Activated CD4-positive, alpha-beta T cell treated with anti-CD3 and anti-CD28 coated beads, Interleukin-10, Interleukin-2, amounts not matched to agents 100 ng/mL and 50 ng/mL, durations not matched to agents 16 hours and 8 hours (primary cell): ENCODE data around the gene TINCR.
A peak's percentile ranks its signal among the peaks of the same experiment; 100 is the strongest.
"Not testable (repeated sequence)": the region's sequence is repeated elsewhere in the genome, so short reads cannot be mapped to it uniquely, and the experiment has no call there.

Experiments
- DNase-seq: peaks from one replicate; pipeline ENCODE4 v3.0.0-alpha.2; 2020

Gene TINCR

DNA sequence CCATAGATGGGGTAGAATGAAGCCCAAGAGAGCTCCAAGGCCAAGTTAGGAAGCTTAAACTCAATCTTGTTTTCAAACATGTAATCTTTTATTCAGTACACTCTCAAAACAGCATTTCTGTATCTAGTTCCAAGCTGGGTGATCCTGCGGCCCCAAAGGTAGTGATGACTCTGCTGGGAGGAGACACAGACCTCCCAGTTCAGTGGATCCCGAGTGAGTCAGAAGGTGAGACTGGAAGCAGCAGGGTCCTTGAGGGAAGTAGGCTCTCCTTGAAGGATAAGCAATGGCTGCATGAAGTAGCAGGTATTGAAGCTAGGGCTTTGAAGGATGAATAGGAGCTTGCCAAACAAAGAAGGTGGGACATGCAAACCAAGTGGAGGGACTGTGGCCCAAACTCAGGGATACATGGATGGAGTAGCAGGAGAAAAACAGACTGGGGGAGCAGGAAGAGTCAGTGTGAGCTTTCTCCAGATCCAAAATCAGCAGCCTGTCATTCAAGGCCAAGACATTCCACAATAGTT lies 9.6 kb downstream of the TINCR start:
- DNase-seq: no peak

DNA sequence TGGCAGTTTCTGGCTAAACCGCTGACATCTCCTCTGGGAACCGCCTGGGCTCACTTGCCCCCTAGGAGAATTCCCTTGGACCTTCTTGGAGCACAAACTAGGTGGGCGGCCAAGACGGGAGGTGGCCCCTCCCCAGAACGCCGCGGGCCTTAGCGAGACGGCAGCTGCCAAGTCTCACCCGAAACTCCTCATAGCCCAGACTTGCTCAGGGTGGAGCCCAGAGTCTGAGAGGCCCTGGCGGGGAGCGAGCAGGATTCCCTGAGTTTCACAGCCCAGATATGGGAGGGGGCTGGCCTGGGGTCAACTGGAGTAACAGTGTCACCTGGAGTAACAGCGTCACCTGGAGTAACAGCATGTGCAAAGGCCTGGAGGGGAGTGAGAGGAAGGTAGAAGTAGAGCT lies 10.1 kb downstream of the TINCR start:
- no peak for DNase-seq

DNA sequence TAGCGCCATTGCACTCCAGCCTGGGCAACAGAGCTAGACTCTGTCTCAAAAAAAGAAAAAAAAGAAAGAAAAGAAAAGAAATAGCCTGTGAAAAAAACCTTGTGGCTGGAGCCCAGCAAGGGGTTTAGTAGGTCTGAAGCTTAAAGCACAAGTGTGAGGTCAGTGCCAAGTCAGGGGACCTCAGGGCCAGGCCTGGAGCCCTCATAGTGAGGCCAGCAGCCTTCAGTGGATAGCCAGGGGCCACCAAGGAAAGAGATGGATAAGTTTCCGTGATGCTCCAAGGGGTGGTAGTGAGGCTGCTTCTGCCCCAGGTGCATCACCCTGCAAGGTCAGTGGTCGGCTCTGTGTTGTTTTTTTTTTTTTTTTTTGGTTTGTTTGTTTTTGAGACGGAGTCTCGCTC lies 12.9 kb downstream of the TINCR start:
- no peak for DNase-seq

DNA sequence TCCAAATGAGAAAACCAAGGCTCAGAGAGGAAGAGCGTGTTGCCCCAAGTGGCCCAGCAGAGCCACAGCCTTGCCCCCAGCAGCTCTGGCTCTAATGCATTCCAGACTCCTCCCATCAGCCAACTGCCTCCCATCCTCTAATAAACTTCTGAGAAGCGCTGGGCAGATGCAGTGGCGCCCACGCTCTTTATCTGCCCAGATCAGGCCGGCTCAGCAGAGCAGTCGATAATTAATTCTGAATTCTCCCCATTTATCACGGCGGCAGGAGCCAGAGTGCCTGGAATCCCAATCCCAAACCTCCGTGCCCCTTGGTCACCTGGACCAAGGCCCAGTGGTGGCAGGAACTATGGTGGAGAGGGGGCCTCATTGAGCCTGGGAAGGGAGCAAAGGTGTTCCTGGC lies 13.9 kb downstream of the TINCR start:
- DNase-seq: no peak

DNA sequence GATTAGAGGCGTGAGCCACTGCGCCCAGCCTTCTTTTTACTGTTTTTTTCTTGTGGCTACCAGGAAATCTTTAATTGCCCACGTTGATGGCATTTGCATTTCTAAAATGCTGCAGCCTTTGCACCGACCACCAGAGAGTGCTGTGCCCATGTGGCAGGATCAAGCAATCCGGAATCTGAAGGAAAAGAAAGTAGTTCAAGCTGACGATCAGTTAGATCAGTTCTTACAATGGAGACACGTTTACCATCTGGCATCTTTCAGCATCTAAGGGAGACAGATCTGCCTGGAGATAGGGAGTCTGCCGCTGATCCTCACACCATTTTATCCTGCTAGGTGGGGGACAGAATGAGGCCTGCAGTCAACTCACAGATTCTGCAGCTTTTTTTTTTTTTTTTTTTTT lies 19.9 kb downstream of the TINCR start:
- DNase-seq: peak; percentile 29

DNA sequence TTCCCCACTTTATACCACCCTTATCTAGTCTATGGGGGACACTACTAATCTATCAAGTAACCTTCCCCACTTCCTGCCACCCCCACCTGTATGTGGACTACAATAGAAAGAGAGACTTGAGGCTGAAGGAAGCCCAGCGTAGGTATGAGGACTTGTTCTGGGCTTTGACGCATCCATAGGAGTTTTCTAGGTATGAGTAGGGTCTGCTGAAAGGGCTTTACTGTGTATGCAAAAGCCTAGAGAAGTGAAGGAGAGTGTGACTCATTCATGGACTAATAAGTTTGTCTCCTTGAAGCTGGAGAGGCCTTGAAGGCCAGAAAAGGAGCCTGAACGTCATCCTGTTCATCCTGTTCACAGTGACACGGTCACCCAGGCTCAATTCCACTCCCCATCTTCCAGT lies 21.8 kb downstream of the TINCR start:
- DNase-seq: peak; percentile 8

DNA sequence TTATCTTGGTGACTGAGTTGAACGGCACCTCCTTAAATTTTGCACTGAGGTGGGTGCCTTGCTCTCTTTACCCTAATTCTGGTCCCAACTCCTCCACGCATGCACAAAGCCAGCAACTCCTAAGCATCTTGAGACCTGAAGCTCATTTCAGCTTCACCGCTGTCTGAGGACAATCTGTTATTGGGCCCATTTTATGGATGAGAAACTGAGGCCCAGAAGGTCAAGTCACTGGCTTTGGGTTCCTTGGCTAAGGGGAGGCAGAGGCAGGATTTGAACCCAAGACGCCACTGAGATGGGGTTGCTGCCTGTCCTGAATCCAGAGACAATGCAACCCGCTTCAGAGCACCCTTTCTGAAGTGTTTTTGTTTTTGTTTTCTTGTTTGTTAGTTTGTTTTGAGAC lies 22.7 kb downstream of the TINCR start:
- DNase-seq: no peak

DNA sequence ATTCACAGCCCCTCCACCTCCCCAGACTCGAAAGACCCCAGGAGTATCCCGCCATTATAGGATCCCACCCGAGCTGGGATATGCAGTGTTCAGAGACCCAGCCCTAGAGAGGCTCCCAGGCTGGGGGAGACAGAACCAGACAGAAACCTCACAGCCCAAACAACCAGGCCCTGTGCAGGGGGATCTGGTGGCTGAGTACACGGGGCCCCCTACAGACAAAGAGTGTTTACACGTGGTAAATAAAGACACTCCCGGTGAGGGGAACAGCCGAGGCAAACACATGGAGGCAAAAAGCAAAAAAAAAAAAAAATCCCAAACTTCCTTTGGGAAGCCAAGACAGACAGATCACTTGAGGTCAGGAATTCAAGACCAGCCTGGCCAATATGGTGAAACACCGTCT lies 25.1 kb downstream of the TINCR start:
- DNase-seq: no peak

DNA sequence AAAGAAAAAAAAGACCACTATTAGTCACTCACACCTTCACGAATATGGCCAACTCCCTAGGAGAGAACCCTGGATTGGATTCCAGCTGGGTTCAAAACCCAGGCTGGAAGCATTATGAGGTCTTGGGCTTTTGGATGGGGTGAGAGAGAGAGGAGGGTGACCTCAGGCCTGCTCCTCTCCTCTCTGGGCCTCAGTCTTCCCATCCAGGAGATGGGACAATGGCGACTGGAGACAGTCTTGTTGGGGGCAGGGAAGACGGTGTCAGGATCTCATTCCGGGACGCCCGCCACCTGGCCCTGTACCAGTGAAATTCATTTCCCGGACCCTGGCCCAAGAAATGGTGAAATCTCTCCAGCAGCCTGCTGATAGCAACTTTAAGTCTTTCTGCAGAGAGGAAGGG lies 26.3 kb downstream of the TINCR start:
- DNase-seq: no peak

DNA sequence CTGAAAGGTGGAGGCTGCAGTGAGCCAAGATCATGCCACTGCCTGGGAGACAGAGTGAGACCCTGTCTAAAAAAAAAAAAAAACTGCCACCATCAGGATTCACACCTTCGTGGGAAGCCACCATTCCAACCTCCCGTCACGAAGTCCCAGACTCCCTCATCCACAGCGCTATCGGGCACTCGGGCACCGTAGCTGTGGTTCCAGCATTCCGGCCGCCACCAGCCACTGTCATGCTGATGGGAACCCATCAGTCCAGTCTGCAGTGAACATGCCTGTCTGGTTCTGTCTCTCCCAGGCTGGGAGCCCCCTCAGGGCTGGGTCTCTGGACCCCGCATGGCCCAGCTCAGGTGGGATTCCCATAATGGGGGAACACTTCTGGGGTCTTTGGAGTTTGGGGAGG lies 27.5 kb downstream of the TINCR start:
- DNase-seq: no peak

DNA sequence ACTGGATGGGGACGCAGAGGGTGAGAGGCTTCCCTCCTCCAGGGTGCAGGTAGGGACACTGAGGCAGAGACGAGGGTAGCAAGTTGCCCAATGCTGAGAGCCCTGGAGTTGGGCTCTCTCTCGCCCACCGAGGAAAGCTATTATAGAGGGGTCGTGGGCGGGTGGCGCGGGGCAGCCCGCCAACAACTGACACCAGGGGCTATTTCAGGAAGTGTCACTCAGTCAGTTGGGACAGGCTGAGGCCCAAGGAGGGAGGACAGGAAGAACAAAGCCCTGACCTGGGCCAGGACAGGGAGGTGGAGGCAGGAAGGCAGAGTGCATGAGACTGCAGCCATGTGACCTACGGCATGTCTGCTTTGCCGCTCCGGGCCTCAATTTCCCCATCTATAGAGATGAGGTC lies 29.9 kb downstream of the TINCR start:
- DNase-seq: no peak

DNA sequence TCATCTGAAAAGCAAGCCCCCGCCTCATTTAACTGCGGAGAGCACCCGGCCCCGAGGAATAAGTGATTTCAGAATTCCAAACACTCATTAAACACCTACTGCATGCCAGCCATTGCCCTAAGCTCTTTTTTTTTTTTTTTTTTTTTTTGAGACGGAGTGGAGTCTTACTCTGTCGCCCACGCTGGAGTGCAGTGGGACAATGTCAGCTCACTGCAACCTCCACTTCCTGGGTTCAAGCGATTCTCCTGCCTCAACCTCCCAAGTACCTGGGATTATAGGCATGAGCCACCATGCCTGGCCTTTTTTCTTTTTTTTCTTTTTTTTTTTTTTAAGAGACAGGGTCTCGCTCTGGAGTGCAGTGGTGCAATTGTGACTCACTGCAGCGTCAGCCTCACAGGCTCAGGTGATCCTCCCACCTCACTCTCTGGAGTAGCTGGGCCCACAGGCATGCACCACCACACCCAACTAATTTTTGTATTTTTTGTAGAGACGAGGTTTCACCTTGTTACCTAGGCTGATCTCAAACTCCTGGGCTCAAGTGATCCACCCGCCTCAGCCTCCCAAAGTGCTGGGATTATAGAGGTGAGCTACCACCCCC lies 30.7 kb downstream of the TINCR start:
- not testable (repeated sequence) for DNase-seq

DNA sequence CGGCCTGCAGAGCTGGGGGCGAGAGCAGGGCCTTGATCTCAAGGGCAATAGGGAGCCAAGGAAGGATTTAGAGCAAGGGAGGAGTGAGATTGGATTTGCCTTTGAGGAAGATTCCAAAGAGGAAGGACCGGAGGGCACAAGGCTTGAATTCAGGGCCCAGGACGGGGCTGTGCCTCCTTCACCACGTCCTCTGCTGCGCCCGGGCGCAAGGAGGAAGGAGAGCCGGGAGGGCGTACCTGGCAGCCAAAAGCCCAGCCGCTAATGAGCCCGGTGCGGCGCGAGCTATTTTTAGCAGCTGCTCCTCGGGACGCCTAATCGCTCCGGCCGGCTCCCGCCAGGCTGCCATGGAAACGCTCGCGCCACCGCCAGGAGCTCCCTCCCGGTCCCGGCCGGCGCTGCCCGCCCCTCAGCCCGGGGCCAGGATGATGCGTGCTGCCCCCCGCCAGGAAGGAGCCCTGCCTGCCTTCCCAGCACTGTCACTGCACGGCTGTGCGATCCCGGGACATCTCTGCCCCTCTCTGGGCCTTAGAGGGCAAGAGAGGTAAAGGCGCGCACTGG lies 31.3 kb downstream of the TINCR start:
- DNase-seq: no peak

DNA sequence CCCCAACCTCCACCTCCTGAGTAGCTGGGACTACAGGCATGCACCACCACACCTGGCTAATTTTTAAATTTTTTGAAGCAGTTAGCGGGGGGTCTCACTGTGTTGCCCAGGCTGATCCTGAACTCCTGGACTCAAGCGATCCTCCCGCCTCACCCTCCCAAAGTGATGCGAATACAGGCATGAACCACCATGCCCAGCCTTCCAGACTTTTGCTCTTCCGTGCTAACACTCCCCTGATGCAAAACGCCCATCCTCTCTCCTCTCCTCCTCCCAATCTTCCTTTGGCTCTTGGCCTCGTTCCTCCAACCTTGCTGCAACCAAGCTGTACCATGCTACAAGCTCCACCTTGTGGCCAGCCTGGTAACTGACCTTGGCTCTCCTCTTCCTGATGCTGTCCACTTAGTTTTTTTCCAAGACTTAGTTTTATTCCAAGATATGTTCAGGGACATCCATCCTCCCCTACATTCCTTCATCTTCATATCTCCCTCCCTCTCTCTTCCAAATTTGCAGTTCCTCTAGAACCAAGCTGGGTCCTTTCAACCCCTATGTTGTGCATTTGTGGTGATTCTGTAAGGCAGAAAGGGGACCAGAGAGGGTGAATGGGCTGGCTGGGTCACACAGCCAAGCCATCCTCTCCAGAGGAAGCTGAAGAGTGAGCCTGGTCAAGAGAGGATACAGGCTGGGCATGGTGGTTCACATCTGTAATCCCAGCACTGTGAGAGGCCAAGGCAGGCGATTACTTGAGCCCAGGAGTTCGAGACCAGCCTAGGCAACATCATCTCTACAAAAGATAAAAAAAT lies 32.8 kb downstream of the TINCR start:
- DNase-seq: peak; percentile 6

DNA sequence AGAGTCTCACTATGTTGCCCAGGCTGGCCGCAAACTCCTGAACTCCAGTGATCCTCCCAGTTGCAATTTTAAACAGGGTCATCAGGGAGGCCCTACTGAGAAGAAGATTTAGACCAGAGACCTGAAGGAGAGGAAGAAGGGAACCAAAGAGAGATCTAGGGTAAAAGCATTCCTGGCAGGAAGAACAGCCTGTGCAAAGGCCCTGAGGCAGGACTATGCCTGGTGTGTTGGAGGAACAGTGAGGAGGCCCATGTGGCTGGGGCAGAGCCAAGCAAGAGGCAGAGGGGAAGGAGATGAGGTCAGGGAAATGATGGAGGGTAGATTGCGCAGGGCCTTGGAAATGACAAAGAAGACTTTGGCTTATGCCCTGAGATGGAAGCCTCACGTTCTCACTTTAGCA lies 34.5 kb downstream of the TINCR start:
- DNase-seq: no peak

DNA sequence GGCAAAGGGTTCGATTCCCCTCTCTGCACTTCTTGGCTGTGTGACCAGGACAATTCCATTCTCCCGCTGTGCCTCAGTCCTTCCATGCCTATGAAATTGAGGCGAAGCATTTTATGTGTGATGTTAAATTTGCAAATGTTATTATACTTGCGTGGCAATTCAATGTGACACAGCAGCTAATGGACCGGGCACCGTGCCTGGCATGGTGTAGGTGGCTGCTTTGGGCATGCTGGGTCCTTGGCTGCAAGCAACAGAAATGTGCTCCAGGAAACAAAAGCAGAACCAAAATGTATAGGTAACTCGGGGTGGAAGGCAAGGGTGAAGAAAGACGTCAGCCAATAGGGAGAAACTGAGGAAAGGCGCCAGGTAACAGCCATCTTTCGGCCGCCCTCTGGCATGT lies 37.1 kb downstream of the TINCR start:
- DNase-seq: no peak

DNA sequence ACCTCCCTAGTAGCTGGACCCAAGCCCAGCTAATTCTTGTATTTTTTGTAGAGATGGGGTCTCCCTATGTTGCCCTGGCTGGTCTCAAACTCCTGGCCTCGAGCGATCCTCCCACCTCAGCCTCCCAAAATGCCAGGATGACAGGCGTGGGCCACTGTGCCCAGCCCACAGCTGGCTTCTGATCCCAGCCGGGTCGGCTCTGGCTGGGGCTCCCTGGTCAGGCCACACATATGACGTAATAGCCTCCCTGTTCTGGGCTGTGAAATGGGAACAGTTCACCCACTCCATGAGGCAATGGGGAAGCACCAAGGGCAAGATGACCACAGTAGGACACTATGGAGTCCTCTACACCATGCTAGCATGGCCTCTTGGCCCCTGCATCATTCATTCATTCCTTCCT lies 41.1 kb downstream of the TINCR start:
- DNase-seq: no peak

DNA sequence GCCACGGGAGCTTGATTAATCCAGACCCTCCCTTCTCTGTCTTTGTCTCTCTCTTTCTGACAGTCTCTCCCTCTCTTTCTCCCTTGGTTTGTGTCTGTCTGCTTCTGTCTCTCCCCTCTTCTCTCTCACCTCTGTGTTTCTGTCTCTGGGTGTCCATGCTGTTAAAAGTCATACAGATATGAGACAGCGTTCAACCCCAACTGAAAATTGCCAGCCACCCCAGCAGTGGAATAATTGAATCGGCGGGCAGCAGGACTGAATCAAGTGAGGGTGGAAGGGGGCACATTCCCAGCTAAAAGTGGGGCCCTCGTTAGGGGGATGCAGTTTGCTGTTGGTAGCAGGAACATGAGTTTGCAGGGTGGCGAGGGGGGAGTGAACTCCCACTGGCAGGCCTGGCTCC lies 43.7 kb downstream of the TINCR start:
- no peak for DNase-seq

DNA sequence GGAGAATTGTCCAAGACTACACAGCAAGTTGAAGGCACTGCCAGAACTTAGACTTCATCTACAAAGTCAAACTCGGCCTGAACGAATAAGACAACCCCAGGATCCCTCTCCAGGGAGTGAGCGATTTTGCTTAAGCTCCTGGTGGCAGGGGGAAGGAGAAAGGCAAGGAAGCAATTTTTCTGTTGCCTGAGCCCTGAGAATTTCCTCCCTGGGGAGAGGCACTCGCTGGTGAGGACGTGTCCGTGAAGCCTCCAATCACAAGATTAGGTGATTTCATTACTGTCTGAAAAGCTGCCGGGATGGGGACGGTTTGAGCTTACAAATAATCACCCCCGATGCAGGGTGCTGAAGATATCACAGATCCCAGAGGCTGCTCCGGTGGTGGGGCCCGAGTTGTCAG lies 45.6 kb downstream of the TINCR start:
- DNase-seq: no peak

DNA sequence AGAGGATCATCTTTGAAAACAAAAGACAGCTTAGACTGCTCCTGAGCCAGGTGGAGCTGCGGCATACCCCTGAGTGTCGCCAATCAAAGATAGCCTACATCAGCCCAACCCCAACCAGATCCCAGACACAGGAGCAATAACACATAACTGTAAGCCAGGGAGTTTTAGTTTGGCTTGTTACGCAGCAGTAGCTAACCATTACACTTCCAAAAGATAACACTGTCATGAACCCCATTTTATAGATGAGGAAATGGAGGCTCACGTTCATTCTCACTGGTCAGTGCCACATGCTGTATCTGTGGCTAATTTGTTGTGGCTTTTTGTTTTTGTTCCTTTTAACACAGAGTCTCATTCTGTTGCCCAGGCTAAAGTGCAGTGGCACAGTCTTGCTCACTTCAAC lies 47.3 kb downstream of the TINCR start:
- no peak for DNase-seq

DNA sequence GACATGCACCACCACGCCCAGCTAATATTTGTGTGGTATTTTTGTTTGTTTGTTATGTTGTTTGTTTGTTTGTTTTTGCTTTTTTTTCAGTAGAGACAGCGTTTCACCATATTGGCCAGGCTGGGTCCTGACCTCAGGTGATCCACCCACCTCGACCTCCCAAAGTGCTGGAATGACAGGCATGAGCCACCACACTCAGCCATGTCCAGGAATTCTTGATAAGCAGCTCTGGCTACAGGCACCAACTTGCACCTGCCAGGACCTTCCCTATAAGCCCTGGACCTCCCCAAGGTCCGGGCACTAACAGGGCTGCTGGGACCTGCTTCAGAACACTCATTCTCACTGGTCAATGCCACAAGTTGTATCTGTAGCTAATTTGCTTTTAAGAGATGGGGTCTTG lies 48.7 kb downstream of the TINCR start:
- DNase-seq: no peak

DNA sequence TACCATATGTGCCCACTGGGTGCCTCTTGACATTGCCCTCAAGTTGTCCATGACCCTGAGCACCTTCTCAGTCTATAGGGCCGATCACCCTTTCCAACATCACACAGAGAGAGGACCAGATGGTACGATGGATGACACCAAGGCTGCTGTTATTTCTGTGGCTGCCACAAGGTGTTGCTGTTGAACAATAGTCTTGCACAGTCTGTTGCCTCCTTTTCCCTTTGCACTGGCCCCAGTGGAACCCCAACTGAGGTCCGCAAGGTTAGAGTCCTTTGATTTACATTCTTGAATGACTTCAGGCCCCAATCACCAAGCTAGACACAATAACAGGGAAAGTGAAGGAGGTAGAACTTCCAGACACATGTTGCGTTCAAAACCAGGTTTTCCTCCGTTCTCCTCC lies 52.0 kb downstream of the TINCR start:
- no peak for DNase-seq

DNA sequence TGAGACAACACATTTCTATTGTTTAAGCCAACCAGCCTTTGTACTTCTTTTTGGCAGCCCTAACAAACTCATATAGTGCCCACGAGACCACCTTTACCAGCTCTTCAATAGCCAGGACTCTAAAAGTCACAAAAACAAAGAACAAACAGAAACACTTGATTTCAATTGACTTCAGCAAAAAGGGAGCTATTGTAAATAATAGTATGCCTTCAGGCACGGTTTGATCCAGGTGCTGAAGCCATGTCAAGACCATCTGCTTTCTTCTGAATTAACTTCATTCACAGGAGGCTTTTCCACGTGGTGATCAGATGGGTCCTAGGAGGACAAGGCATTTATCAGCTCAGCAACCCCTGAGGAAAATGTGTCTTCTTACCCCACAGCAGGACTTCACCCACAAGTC lies 53.8 kb downstream of the TINCR start:
- DNase-seq: no peak

DNA sequence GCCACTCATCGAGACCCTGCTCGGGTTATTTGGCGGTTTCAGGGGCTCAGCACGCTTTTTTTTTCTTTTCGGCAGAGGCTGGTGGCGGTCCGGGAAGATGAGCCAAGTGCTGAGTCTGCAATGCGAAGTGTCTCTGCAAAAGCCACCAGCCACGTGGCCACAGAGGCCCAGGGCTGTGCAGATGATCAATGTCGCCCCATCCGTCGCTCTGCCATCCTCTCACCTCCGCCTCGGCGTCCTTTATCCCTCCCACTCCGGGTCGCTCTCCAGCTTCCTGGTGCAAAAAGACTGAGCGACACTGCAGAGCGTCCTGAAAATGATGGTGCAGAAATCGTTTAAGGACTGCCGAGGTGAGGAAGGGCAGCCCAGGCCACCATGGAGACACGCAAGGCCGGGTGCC lies 55.0 kb downstream of the TINCR start:
- no peak for DNase-seq
